ENCODE measurements around the gene ELAVL2.

The ELAVL2 gene

GRCh38 chr9:23849379-23850035, 23.5 kb upstream of the ELAVL2 start:
- TF ChIP-seq CTCF (IDR thresholded peaks at IDR 0.05; ENCODE audit: insufficient read depth, low read length, missing control alignments), result no peak
- CTCF ChIA-PET, result no interaction called here
- DNase-seq (ENCODE audit: low read depth, low spot score), result no peak
- POLR2A ChIA-PET, result no interaction called here
- no peak overlapping the region for H3K4me3 ChIP-seq (ENCODE audit: low read depth, low read length)

GRCh38 chr9:23842565-23843129, 16.6 kb upstream of the ELAVL2 start:
- ChIA-PET CTCF (no interaction called here), POLR2A (no interaction called here)
- no peak for TF ChIP-seq CTCF (IDR thresholded peaks at IDR 0.05; ENCODE audit: insufficient read depth, low read length, missing control alignments)
- no peak for DNase-seq (ENCODE audit: low read depth, low spot score)
- no peak overlapping the region for H3K4me3 ChIP-seq (ENCODE audit: low read depth, low read length)

DNA sequence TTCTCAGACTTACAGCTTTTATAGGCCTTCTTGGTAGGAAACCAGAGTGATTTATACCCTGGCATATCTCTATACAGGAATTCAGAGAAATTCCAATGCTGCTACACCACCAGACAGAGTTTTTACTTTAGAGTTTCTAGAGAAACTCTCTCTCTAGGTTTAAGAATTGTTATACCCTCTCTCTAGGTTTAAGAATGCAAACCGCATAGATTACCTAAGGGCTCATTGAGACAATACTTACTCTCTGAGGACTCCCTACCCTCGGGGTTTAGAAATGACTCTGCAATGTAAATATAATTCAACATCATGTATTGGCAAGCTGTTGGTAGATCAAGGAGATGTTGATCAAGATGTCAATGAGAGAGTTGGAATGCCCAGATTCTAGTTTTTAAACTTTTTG, 15.3 kb upstream of the ELAVL2 start:
- H3K4me3 ChIP-seq (ENCODE audit: low read depth, low read length), result no peak overlapping the region
- TF ChIP-seq CTCF (IDR thresholded peaks at IDR 0.05; ENCODE audit: insufficient read depth, low read length, missing control alignments), result no peak
- ChIA-PET CTCF (no interaction called here), POLR2A (no interaction called here)
- DNase-seq (ENCODE audit: low read depth, low spot score), result no peak

DNA sequence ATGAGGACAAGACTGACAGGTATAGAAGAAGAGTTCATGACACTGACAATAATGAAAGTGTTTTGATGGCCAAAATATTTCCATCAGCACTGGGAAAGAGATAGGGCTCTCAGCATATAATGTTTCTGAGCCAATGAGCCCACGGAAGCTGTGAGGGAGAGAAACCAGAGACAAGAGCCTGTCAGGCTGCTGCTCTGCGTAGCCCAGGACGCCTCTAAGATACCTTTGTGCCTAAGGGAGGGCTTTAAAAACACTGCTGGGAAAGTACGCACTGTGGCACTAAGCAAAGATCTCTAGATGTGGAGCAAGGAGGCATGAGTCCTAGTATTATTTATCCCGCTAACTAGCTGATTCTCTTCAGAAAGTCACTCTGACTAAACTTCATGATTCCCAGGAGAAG, 11.0 kb upstream of the ELAVL2 start:
- no peak for TF ChIP-seq CTCF (IDR thresholded peaks at IDR 0.05; ENCODE audit: insufficient read depth, low read length, missing control alignments)
- H3K4me3 ChIP-seq (ENCODE audit: low read depth, low read length), result no peak overlapping the region
- ChIA-PET POLR2A (no interaction called here), CTCF (no interaction called here)
- DNase-seq (ENCODE audit: low read depth, low spot score), result no peak

GRCh38 chr9:23830929-23831730, 5.1 kb upstream of the ELAVL2 start:
- no peak for TF ChIP-seq CTCF (IDR thresholded peaks at IDR 0.05; ENCODE audit: insufficient read depth, low read length, missing control alignments)
- POLR2A ChIA-PET, result no interaction called here
- H3K4me3 ChIP-seq (ENCODE audit: low read depth, low read length), result no peak overlapping the region
- CTCF ChIA-PET, result no interaction called here
- no peak for DNase-seq (ENCODE audit: low read depth, low spot score)

- H3K4me3 ChIP-seq (ENCODE audit: low read depth, low read length), result no peak overlapping the region
- ChIA-PET POLR2A (no interaction called here), CTCF (no interaction called here)
- no peak for TF ChIP-seq CTCF (IDR thresholded peaks at IDR 0.05; ENCODE audit: insufficient read depth, low read length, missing control alignments)
- no peak for DNase-seq (ENCODE audit: low read depth, low spot score)
Measured at GRCh38 chr9:23830476-23830805, 4.4 kb upstream of the ELAVL2 start.

Data from AG04449 (cell line).